Erythroblast (primary cell): Measurements from ENCODE around the gene NRIP1.

Source experiments
- DNase-seq, 2 experiments: peaks; one replicate each; lab custom pipeline; 2025; lab: John Stamatoyannopoulos, UW
- GATA1 ChIP-seq: IDR thresholded peaks from 2 replicates; pipeline ENCODE4 v1.6.1; 2011; ENCODE audit warnings: low read depth, mild to moderate bottlenecking, control low read depth, low read length, moderate library complexity
- POLR2A ChIP-seq: IDR thresholded peaks from 2 replicates; pipeline ENCODE4 v1.6.1; 2011; ENCODE audit warnings: mild to moderate bottlenecking, low read length

NRIP1 gene

GRCh38 chr21:15061747-15062605 lies 2.8 kb downstream of the NRIP1 start:
- TF ChIP-seq GATA1 (no peak), POLR2A (no peak)
- peak; percentile 29 to 39 for DNase-seq

DNA sequence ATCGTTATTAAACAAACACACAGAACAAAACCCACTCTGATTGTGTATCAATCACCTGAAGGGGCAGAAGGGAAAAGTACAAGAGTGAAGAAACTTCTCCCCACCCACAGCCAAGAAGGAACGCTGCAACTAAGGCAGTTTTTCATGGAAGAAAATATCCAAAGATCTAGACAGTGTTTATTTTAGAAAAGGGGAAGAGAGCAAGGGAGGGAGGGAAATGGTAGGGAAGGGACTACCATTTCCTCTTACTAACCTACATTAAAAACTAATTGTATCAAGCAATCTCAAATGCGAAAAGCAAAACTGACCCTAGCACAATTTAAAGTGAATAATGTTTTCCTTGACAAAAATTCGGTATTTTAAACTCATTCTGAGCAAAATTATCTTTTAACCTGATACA lies 3.5 kb downstream of the NRIP1 start:
- no peak for TF ChIP-seq GATA1
- no peak for TF ChIP-seq POLR2A
- no peak for DNase-seq

DNA sequence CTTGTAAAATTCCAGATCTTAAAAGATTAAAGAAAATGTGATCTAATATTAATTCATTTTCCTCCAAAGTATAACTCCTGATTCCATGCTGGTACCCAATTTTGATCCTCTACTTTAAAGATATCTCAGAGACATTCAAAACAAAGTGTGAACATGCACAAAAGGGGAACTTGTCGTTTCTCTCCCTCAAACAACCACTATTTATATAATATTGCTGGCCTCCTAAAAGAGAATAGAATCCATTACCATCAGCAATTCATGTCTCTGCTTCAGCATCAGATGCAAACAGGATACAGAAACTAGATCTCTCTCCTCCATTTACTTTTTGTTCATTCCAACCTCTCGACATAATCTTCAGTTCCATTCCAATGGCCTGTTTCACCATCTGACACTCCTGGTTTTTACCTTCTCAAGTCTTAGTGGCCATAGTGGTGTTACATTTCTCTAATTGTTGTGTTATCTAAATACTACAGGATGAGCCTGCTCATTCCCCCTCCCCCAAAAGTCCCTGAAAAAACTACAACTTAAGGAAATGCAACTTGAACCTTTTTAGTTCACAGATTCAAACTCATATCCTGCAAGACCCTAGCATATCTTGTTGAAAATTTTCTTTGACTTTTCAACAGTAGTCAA lies 4.1 kb downstream of the NRIP1 start:
- no peak for TF ChIP-seq GATA1
- TF ChIP-seq POLR2A: no peak
- peak in 1 of 2 experiments; percentile 16 for DNase-seq

- no peak for TF ChIP-seq POLR2A
- no peak for TF ChIP-seq GATA1
- DNase-seq: no peak
Measured at GRCh38 chr21:15059397-15059796, 5.4 kb downstream of the NRIP1 start.

- TF ChIP-seq GATA1 (no peak), POLR2A (no peak)
- DNase-seq: peak; percentile 37 to 68
Measured at GRCh38 chr21:15058854-15059263, 5.9 kb downstream of the NRIP1 start.

- peak; percentile 31 to 45 for DNase-seq
- no peak for TF ChIP-seq POLR2A
- TF ChIP-seq GATA1: no peak
Measured at GRCh38 chr21:15057285-15057684, 7.5 kb downstream of the NRIP1 start.

DNA sequence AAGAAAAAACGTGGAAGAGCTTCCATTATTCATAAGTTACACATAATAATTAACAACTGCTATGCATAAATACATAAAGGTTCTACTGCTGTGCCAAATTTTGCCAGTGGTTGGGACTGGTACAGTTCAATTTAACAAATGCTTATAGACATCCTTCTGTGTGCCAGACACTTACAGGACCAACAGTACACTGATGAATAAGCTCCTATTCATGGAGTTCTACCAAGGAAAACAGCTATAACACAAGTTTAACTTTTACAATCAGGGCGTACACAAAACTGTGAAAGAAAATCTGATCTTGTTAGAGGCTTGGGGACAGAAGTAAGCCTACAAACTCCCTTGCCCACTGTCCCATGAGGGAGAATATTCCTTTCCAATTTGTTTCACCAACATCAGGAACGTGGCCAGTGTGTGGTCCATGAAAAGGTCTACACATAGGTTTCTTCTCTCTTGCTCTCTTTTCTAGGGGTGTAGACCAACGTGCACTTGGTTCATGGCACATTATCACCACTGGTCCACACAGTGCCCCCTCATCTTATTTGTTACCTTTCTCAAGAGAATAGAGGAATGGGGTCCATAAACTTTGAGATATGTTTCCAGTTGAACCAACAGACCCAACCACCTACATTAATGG lies 10.1 kb downstream of the NRIP1 start:
- peak; percentile 22 to 39 for DNase-seq
- no peak for TF ChIP-seq POLR2A
- no peak for TF ChIP-seq GATA1

GRCh38 chr21:15054089-15054488 lies 10.7 kb downstream of the NRIP1 start:
- TF ChIP-seq POLR2A (no peak), GATA1 (no peak)
- peak; percentile 19 to 37 for DNase-seq

GRCh38 chr21:15053500-15053899 lies 11.3 kb downstream of the NRIP1 start:
- DNase-seq: no peak
- TF ChIP-seq POLR2A (no peak), GATA1 (no peak)

DNA sequence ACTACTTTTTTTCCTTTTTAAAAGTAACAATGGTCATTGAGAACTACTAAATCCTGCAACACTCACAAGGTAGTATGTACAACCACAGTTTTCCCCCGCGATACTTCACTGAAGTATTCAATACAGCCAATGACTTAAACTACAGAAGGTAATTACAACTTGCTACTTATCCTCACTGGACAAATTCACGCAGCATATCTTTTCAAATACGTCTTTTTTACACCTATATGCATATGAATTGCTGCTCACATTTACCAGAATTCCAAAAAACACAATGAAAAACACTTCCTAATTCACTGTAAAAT lies 12.4 kb downstream of the NRIP1 start:
- DNase-seq: peak in 1 of 2 experiments; percentile 46
- TF ChIP-seq POLR2A: no peak
- no peak for TF ChIP-seq GATA1

- TF ChIP-seq GATA1: no peak
- no peak for TF ChIP-seq POLR2A
- DNase-seq: peak; percentile 48 to 61
Measured at GRCh38 chr21:15051644-15052458, 12.9 kb downstream of the NRIP1 start.

GRCh38 chr21:15050568-15051377 lies 14.0 kb downstream of the NRIP1 start:
- DNase-seq: peak; percentile 12 to 26
- TF ChIP-seq POLR2A: no peak
- TF ChIP-seq GATA1: no peak

DNA sequence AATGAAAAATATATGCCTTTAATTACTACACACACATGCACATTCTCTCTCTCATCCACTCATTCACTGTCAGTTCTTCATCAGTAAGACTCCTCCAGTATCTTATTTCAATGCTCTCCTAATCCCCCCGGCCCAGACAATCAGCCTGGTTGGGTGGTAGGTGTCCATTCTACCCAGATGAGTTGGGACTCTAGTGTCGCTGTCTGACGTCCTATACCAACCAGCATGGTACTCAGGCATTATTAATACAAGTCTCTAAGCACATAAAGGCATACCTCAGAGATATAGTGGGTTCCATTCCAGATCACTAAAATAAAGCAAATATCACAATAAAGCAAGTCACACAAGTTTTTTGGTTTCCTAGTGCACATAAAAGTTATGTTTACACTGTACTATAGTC lies 19.8 kb downstream of the NRIP1 start:
- TF ChIP-seq GATA1: no peak
- TF ChIP-seq POLR2A: no peak
- no peak for DNase-seq
